Rectal smooth muscle tissue (tissue), 1 donor: ENCODE data around the gene SAMD13.
A peak's percentile ranks its signal among the peaks of the same experiment; 100 is the strongest.

Experiments
- H3K27ac ChIP-seq: one replicate; pipeline ENCODE4 v1.7.0; 2013; ENCODE audit warnings: low read depth, low read length, inconsistent platforms
- H3K27me3 ChIP-seq: one replicate; pipeline ENCODE4 v1.7.0; 2013; ENCODE audit warnings: low read length; ENCODE audit not compliant: control insufficient read depth, insufficient read depth
- H3K36me3 ChIP-seq: one replicate; pipeline ENCODE4 v1.7.0; 2013; ENCODE audit warnings: low read length; ENCODE audit not compliant: control insufficient read depth, insufficient read depth
- H3K4me1 ChIP-seq: one replicate; pipeline ENCODE4 v1.7.0; 2013; ENCODE audit warnings: low read length; ENCODE audit not compliant: control insufficient read depth, insufficient read depth
- H3K4me3 ChIP-seq: one replicate; pipeline ENCODE4 v1.7.0; 2013; ENCODE audit warnings: low read length
- H3K9ac ChIP-seq: one replicate; pipeline ENCODE4 v1.7.0; 2013; ENCODE audit warnings: low read length

Gene SAMD13

DNA sequence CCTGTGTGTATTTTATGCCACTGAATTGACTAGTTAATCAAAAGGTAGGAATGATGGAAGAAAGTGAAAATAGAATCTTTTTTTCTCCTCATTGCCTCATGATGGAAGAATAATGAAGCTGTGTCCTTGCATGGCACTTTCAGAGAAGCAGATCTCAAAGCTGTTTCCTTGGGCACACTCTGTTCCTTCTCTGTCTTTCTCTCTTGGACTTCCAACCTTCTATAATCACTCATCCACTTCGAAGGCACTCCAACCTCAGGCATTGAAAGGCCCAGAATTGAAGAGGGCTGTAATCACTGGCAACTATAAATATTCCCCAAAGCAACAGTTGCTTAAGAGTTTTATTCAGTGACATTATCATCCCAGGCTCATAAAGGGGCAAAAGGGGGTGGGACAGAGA lies 65.7 kb downstream of the SAMD13 start:
- H3K27ac ChIP-seq: no peak overlapping the region
- no peaks in the 10 kb centered on the region for H3K36me3 ChIP-seq
- no peaks in the 10 kb centered on the region for H3K4me1 ChIP-seq
- H3K4me3 ChIP-seq: no peak overlapping the region
- H3K9ac ChIP-seq: no peak overlapping the region
- H3K27me3 ChIP-seq: no peaks in the 10 kb centered on the region

DNA sequence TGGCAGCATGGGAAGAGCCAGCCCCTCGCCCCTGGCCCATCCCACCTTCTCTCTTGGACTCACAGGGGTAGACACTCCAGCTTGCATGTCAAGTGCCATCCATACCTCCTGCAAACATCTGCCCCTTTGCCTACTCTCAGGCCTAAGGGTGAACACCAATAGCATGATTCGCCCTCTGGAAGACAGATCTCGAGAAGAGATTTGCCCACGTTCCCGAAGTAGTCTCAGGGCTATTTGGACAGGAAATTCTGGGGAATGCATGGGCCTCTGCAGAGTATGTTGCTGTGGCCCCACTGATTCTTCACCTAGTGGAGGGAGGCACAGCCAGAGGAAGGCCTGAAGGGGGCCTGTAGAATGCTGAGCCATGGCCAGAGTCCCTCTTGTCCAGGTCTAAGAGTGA lies 66.9 kb downstream of the SAMD13 start:
- Histone ChIP-seq H3K27me3 (no peaks in the 10 kb centered on the region), H3K4me3 (no peak overlapping the region), H3K27ac (no peak overlapping the region), H3K36me3 (no peaks in the 10 kb centered on the region), H3K4me1 (no peaks in the 10 kb centered on the region), H3K9ac (no peak overlapping the region)

DNA sequence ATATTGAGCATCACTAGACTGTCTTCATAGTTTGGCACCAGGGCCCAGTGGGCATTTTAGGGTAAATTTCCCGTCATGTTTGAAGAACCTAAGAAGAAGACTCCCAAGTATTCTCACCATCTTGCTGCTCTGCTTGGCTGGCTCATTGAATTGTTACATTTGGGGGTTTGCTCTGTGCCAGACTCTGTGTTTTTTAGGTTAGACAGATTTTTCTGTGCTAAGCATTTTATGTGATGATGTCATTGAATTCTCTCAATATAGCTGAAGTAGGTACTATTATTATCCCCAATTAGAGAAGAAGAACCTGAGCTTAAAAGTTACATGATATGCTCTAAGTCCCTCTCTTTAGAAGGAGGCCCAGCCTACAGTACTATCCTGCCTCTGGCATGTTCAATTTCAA lies 68.8 kb downstream of the SAMD13 start:
- no peak overlapping the region for H3K27ac ChIP-seq
- peaks cover 7% of the 10 kb centered on the region for H3K4me1 ChIP-seq
- H3K27me3 ChIP-seq: no peaks in the 10 kb centered on the region
- H3K4me3 ChIP-seq: no peak overlapping the region
- H3K9ac ChIP-seq: no peak overlapping the region
- H3K36me3 ChIP-seq: no peaks in the 10 kb centered on the region

DNA sequence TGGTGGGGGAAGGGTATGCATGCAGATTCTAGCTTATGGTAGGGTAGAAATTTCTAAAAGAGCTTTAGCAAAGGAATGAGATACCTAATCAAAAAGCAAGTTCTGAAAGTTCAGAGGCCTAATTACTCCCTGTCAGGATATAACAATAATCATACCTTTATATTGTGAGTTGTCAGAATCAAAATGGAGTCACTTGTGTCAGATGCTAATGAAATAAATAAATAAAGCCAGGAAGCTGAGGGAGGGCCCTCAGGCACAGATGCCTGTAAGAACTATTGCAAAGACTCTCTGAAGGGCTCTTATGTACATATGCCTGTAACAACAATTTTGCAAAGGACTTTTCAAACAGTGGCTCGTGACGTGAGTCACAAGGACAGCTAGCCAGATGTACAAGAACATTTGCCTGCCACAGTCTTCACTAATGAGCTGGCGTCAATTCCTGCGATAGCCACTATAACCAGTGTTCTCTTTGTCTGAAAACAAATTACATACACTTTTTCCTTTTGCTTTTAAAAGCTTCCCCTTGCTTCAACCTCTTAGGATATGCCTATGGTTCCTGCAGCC lies 69.4 kb downstream of the SAMD13 start:
- no peak overlapping the region for H3K27ac ChIP-seq
- H3K27me3 ChIP-seq: no peaks in the 10 kb centered on the region
- no peak overlapping the region for H3K4me3 ChIP-seq
- no peak overlapping the region for H3K9ac ChIP-seq
- H3K36me3 ChIP-seq: no peaks in the 10 kb centered on the region
- peaks cover 7% of the 10 kb centered on the region for H3K4me1 ChIP-seq

DNA sequence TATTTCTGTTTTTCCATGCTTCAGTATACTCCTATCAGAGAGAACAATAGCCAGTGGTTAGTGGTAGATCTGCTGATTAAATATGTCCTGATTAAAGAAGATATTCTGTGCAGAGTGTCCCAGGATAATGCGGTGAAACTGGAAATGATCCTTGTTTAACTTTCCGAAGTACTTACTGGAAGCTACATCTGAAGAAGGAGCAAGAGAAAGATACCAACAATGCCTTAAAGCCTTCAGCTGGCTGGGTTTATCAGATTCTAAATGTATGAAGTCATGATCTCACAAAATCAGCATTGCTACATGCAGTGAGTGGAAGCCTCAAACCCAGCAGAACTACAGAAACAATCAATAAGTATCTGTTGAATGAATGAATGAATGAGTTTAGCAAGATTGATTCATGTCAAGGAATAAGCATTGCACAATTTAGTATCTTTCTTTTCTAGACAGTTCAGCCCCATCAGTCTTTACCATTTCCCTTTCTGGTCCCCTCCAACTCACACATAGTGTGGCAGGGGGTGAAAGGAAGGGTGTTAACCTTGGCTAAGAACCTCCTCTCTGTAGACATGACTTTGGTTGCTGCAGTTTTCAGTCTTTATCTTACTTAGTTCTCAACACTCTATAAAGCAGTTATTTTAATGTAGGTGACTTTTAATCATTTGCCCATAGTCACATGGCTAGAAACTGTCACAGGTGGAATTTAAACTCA lies 72.1 kb downstream of the SAMD13 start:
- Histone ChIP-seq H3K4me1 (peaks cover 11% of the 10 kb centered on the region), H3K27me3 (no peaks in the 10 kb centered on the region), H3K27ac (no peak overlapping the region), H3K4me3 (no peak overlapping the region), H3K36me3 (no peaks in the 10 kb centered on the region), H3K9ac (no peak overlapping the region)

DNA sequence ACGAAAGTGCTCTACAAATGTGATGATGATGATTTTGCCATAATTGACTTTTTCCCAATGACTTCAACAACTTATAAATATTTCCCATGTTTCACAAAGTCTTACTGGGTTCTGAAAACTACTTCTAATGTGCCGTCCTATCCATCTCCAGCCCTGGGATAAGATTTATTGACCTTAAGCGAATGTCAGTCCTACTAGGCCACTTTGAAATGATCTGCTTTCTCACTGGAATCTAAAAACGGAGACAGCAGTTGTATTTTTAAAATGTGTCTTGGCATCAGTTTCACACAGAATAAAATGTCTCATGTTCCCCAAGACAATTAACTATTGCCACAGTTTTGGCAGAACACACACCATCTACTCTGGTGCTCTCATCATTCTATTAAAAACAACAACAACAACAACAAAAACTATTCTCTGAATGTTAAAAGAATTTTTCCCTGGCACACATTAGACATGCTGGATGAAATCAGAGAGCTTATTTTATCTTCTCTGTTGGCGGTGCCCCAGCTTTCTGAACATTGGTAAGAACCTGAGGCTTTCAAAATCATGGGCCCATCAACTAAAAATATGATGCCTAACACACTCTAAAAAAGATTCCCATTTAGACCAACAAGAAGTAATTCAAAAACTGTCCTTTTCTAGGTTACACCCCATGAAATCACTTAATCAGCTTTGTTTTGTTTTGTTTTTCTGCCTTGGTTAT lies 73.6 kb downstream of the SAMD13 start:
- H3K4me3 ChIP-seq: no peak overlapping the region
- peak overlapping the region; percentile 44 for H3K27ac ChIP-seq
- no peaks in the 10 kb centered on the region for H3K27me3 ChIP-seq
- H3K4me1 ChIP-seq: peaks cover 11% of the 10 kb centered on the region
- no peaks in the 10 kb centered on the region for H3K36me3 ChIP-seq
- no peak overlapping the region for H3K9ac ChIP-seq

DNA sequence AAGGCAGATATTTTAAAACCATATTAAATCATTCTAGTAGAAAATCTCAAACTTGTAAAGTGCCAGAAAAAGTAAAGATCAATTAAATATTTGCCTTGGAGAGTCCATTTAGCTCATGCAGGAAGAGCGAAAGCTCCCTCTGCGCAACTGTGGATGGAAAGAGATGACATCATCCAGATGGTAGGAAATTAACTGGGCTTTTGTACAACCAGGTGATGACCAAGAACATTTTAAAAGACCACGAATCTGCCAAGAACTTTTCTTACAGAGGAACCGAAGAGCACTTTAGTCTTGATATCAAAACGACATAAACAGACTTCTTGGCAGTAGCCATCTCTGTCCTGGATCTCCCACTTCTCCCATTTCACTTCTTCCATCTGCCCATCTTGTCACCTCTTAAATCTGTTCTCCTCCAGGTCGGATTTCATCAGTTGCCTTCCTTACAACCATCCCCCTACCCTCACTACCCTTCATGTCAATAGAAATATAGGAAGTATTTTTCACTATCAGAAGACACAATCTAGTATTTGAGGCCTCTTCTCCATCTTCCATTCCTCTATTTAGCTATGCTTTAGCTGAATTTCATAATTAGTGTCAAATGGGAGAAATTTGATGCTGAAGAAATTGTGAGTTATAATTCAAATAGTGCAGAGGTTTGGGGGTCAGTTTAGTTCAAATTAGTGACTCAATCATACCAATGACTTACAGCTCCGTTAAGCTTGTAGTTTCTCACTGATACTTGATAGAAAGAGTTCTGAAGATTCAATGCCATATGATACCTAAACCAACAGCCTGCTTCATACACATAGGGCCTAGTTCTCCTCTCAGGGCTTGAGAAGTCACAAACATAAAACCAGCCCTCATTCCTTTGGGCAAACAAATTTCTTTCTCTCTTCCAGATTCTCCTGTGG lies 74.7 kb downstream of the SAMD13 start:
- Histone ChIP-seq H3K4me1 (peaks cover 11% of the 10 kb centered on the region), H3K36me3 (no peaks in the 10 kb centered on the region), H3K9ac (no peak overlapping the region), H3K4me3 (no peak overlapping the region), H3K27me3 (no peaks in the 10 kb centered on the region), H3K27ac (peak overlapping the region; percentile 32)

DNA sequence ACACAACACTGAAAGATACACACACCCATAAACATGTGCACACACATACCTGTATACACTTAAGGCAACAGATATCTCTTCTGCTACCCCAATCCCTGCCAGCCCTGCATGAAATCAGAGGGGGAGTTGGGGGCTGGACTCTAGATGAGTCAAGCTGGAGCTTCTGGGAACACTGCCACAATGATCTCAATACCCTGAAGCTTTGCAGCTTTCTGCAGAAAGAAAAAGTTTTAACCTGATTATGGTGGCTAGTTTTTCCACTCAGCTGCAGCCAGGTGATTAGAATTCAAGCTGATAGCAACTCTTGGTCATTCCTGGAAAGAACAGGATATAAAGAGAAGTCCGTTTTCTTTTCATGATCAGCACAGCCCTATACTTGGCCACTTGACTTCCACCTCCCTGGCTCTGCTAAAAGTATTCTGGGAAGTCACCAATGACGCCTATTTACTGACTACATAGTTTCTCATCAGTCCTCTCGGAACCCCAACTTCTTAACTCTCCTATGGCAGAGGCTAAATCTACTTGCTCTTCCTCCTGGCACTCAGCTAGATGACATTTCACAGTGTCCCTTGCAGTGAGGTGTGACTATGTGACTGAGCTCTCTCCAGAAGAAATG lies 76.1 kb downstream of the SAMD13 start:
- no peak overlapping the region for H3K4me3 ChIP-seq

DNA sequence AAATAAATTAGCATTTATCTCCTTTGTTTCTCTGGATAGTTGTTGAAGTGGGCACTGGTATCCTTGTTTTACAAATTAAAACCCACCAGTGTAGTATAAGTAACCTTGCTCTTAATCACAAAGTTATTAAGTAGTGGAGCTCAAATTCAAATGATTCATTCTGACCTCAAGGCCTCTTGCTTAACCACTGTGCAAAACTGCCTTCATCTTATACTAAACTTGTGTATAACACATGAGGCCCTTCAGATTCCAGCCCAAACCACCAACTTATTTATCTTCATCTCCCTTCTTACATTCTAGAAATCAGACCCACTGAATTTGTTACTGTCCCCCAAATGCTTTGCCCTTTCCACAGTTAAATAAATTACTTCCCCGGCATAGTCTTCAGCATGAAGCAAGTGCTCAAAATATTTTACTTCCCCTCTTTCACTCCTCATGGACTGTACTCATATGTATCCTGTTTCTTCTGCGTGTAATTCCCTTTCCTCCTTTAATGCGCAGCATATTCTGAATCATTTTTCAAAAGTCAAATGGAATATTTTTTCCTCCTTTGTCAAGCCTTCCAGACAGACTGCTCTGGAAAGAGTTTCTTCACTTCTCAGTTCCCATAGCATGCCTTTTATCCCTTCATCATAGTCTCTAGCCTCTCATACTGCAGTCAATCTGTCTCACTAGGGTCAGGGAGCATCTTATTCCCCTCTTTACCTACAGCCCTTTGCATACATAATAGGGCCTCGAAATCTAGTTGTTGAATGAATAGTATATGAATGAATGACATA lies 77.8 kb downstream of the SAMD13 start:
- Histone ChIP-seq H3K27ac (no peak overlapping the region), H3K9ac (no peak overlapping the region), H3K27me3 (no peaks in the 10 kb centered on the region), H3K4me3 (no peak overlapping the region), H3K36me3 (no peaks in the 10 kb centered on the region), H3K4me1 (peaks cover 11% of the 10 kb centered on the region)

More for the DNA sequence above, 76.1 kb downstream of the SAMD13 start:
- H3K27ac ChIP-seq: no peak overlapping the region
- H3K9ac ChIP-seq: no peak overlapping the region
- H3K4me1 ChIP-seq: peaks cover 11% of the 10 kb centered on the region
- no peaks in the 10 kb centered on the region for H3K27me3 ChIP-seq
- no peaks in the 10 kb centered on the region for H3K36me3 ChIP-seq

DNA sequence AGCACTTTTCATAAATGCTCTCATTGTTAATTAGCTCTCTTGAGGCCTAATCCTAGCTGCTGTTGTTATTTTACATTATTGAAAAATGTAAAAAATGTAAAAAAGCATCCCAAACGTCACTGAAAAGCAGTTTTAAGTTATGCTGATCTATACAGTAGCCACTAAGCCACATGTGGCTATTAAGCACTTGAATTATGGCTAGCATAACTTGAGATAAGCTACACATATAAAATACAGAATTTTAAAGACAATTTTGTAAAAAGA lies 78.3 kb downstream of the SAMD13 start:
- Histone ChIP-seq H3K4me1 (peaks cover 8% of the 10 kb centered on the region), H3K9ac (no peak overlapping the region), H3K27me3 (no peaks in the 10 kb centered on the region), H3K4me3 (no peak overlapping the region), H3K36me3 (no peaks in the 10 kb centered on the region), H3K27ac (no peak overlapping the region)

DNA sequence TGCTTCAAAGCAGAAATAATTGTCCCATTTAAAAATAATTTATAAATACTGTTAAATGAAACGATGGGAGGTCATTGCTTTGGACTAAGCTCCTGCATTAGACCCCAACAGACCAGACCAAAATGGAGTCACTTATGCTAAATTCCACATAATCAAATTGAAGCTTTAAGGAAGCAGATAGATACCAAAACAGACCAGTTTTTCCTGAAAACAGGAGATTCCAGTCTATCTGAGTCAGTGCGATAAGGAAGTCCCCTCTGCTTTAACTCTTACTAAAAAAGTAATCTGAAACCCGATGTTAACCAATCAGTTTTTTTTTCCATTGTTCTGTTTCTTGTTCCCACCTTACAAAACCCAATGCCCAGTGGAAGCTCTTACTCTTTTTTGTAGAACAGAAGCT lies 80.6 kb downstream of the SAMD13 start:
- no peaks in the 10 kb centered on the region for H3K27me3 ChIP-seq
- H3K4me3 ChIP-seq: no peak overlapping the region
- H3K27ac ChIP-seq: no peak overlapping the region
- no peaks in the 10 kb centered on the region for H3K36me3 ChIP-seq
- H3K9ac ChIP-seq: no peak overlapping the region
- H3K4me1 ChIP-seq: peaks cover 3% of the 10 kb centered on the region
